Measurements from ENCODE around the gene RPL21. TPM values are rescaled to one million over a fixed set of nuclear protein-coding genes. Genes with fewer than 3 reads are reported as not detected.
"Not testable (repeated sequence)": the region's sequence is repeated elsewhere in the genome, so short reads cannot be mapped to it uniquely, and the experiment has no call there.

Gene RPL21
- total RNA-seq, 4 donors from 2014 or later = 71.8 to 702 (median 370) TPM

DNA sequence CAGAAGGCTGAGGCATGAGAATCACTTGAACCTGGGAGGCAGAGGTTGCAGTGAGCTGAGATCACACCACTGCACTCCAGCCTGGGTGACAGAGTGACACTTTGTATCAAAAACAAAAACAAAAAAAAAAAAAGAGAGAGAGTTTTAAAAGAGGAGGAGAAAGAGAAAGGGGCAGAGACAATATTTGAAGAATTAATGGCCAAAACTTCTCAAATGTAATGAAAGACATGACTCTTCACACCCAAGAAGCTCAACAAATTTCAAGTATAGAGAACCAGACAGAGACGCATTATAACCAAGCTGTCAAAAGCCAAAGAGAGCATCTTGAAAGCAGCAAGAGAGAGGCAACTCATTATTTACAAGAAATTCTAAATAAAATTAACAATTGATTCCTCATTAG lies 42.8 kb upstream of the RPL21 start:
- intact Hi-C loops (cut with DNase I; ENCODE audit: low total_unique reads) = loop anchor here (2.0 kb wide), 1 partner anchor 14 kb away; no protein-coding TSS in a partner anchor
- no peak overlapping the region for H3K4me3 ChIP-seq
- in situ Hi-C loops (cut with MboI; ENCODE audit: low pct_ligation_motif_present in 1 of 4, low pct_unique_long_range_greater_than_20kb in 1 of 4, low sequenced_read_pairs in 3 of 4) = no loop called here
- no peak for DNase-seq
- H3K4me1 ChIP-seq = no peaks in the 10 kb centered on the region
- TF ChIP-seq POLR2A (IDR thresholded peaks at IDR 0.05) (no peak), EP300 (IDR thresholded peaks at IDR 0.05; ENCODE audit: low read depth) (no peak), POLR2AphosphoS5 (IDR thresholded peaks at IDR 0.05) (no peak)
- TF ChIP-seq, protein P1, sequence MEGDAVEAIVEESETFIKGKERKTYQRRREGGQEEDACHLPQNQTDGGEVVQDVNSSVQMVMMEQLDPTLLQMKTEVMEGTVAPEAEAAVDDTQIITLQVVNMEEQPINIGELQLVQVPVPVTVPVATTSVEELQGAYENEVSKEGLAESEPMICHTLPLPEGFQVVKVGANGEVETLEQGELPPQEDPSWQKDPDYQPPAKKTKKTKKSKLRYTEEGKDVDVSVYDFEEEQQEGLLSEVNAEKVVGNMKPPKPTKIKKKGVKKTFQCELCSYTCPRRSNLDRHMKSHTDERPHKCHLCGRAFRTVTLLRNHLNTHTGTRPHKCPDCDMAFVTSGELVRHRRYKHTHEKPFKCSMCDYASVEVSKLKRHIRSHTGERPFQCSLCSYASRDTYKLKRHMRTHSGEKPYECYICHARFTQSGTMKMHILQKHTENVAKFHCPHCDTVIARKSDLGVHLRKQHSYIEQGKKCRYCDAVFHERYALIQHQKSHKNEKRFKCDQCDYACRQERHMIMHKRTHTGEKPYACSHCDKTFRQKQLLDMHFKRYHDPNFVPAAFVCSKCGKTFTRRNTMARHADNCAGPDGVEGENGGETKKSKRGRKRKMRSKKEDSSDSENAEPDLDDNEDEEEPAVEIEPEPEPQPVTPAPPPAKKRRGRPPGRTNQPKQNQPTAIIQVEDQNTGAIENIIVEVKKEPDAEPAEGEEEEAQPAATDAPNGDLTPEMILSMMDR (IDR thresholded peaks at IDR 0.05) = no peak
- 86 to 100% methylated on average over 1 of the region's 1 CpG for WGBS, 2 donors (ENCODE audit: low coverage in 1 of 2)
- H3K36me3 ChIP-seq = no peaks in the 10 kb centered on the region
- no peaks in the 10 kb centered on the region for H3K27me3 ChIP-seq
- H3K27ac ChIP-seq = no peak overlapping the region
- H3K9me3 ChIP-seq = no peaks in the 10 kb centered on the region

DNA sequence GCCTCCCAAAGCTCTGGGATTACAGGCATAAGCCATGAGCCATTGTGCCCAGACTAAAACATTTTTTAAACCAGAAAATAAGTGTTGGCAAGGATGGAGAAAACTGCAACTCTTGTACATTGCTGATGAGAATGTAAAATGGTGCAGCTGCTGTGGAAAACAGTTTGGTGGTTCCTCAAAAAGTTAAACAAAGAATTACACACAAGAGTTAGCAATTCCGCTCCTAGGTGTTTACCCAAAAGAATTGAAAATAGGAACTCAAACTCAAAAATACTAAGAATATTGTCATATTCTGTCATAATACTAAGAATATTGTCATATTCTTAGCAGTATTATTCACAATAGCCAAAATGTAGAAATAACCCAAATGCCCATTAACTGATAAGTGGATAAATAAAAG lies 40.1 kb upstream of the RPL21 start:
- Histone ChIP-seq H3K9me3 (no peaks in the 10 kb centered on the region), H3K27me3 (no peaks in the 10 kb centered on the region), H3K4me3 (no peak overlapping the region), H3K27ac (no peak overlapping the region), H3K4me1 (no peaks in the 10 kb centered on the region), H3K36me3 (no peaks in the 10 kb centered on the region)
- intact Hi-C loops (cut with DNase I; ENCODE audit: low total_unique reads) = no loop called here
- no peak for DNase-seq
- TF ChIP-seq EP300 (IDR thresholded peaks at IDR 0.05; ENCODE audit: low read depth) = no peak
- TF ChIP-seq POLR2A (IDR thresholded peaks at IDR 0.05) = no peak
- no peak for TF ChIP-seq POLR2AphosphoS5 (IDR thresholded peaks at IDR 0.05)
- TF ChIP-seq, protein P1 (IDR thresholded peaks at IDR 0.05) = no peak
- 98 to 100% methylated on average over 1 of the region's 1 CpG for WGBS, 2 donors (ENCODE audit: low coverage in 1 of 2)
- in situ Hi-C loops (cut with MboI; ENCODE audit: low pct_ligation_motif_present in 1 of 4, low pct_unique_long_range_greater_than_20kb in 1 of 4, low sequenced_read_pairs in 3 of 4) = no loop called here

DNA sequence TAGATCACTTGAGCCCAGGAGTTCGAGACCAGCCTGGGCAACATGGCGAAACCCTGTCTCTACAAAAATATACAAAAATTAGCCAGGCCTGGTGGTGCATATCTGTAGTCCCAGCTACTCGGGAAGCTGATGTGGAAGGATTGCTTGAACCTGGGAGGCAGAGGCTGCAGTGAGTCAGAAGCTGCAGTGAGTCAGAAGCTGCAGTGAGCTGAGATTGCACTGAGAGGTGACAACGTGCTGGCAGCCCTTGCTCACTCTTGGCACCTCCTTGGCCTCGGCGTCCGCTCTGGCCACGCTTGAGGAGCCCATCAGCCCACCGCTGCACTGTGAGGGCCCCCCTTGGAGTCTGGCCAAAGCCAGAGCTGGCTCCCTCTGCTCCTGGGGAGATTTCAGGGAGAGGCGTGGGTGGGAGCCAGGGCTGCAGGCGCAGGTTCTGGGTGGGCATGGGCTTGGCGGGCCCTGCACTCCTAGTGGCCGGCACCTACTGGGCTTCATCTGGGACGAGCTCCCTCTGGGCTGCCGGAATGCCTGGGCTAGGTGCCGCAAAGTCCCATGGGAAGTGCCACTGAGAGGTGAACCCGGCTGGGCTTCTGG lies 39.5 kb upstream of the RPL21 start:
- no peak overlapping the region for H3K4me3 ChIP-seq
- in situ Hi-C loops (cut with MboI; ENCODE audit: low pct_ligation_motif_present in 1 of 4, low pct_unique_long_range_greater_than_20kb in 1 of 4, low sequenced_read_pairs in 3 of 4) (no loop called here), intact Hi-C loops (cut with DNase I; ENCODE audit: low total_unique reads) (no loop called here)
- no peak for TF ChIP-seq POLR2AphosphoS5 (IDR thresholded peaks at IDR 0.05)
- TF ChIP-seq EP300 (IDR thresholded peaks at IDR 0.05; ENCODE audit: low read depth) = no peak
- no peak for TF ChIP-seq POLR2A (IDR thresholded peaks at IDR 0.05)
- TF ChIP-seq, protein P1 (IDR thresholded peaks at IDR 0.05) = no peak
- H3K27me3 ChIP-seq = no peaks in the 10 kb centered on the region
- H3K4me1 ChIP-seq = no peaks in the 10 kb centered on the region
- H3K9me3 ChIP-seq = no peaks in the 10 kb centered on the region
- H3K27ac ChIP-seq = no peak overlapping the region
- no peak for DNase-seq
- WGBS, 2 donors (ENCODE audit: low coverage in 1 of 2) = 87 to 90% methylated on average over 3 to 16 of the region's 17 CpGs
- no peaks in the 10 kb centered on the region for H3K36me3 ChIP-seq

DNA sequence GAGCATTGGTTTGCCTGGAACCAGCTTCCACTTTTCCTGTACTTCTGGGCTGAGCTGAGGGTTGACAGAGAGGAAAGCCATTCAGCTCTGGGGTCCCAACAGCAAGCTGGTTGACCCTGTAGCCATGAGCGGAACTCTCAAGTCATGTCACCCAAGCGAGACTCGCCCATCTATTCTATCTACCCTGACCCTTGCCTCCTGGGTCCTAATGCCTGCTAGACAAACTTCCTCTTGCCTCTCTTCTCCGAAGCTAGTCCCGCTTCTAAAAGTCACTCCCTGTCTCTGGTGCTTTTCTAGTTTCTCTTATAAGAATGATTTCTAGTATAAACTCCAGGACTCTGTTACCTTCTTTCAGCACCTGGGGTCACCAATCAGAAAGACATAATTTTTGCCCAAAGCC lies 38.0 kb upstream of the RPL21 start:
- WGBS, 2 donors (ENCODE audit: low coverage in 1 of 2) = 94 to 100% methylated on average over 1 to 5 of the region's 5 CpGs
- H3K4me3 ChIP-seq; in situ Hi-C loops (cut with MboI; ENCODE audit: low pct_ligation_motif_present in 1 of 4, low pct_unique_long_range_greater_than_20kb in 1 of 4, low sequenced_read_pairs in 3 of 4); DNase-seq; intact Hi-C loops (cut with DNase I; ENCODE audit: low total_unique reads); H3K9me3 ChIP-seq; H3K4me1 ChIP-seq; H3K27ac ChIP-seq; H3K27me3 ChIP-seq; H3K36me3 ChIP-seq: not testable (repeated sequence)

DNA sequence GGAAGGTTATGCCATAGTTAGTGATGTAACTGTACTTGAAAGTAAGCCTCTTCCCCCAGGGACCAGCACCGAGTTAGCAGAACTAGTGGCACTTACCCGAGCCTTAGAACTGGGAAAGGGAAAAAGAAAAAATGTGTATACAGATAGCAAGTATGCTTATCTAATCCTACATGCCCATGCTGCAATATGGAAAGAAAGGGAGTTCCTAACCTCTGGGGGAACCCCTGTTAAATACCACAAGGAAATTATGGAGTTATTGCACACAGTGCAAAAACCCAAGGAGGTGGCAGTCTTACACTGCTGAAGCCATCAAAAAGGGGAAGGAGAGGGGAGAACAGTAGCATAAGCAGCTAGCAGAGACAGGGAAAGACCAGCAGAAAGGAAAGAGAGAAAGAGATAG lies 33.6 kb upstream of the RPL21 start:
- H3K27ac ChIP-seq; H3K27me3 ChIP-seq; intact Hi-C loops (cut with DNase I; ENCODE audit: low total_unique reads); in situ Hi-C loops (cut with MboI; ENCODE audit: low pct_ligation_motif_present in 1 of 4, low pct_unique_long_range_greater_than_20kb in 1 of 4, low sequenced_read_pairs in 3 of 4); H3K4me3 ChIP-seq; DNase-seq; H3K36me3 ChIP-seq; H3K9me3 ChIP-seq; H3K4me1 ChIP-seq: not testable (repeated sequence)
- WGBS, 2 donors (ENCODE audit: low coverage in 1 of 2) = 76 to 89% methylated on average over 2 of the region's 2 CpGs

DNA sequence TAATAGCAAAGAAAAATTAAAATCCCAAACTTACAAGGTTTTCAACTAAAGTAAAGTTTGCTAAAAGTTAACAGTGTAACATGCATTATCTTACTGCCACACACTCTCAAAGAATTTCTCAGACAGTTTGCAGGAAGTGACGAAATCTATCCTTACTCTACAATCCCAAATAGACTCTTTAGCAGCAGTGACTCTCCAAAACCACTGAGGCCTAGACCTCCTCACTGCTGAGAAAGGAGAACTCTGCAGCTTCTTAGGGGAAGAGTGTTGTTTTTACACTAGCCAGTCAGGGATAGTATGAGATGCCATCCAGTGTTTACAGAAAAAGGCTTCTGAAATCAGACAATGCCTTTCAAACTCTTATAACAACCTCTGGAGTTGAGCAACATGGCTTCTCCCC lies 32.5 kb upstream of the RPL21 start:
- H3K27me3 ChIP-seq; in situ Hi-C loops (cut with MboI; ENCODE audit: low pct_ligation_motif_present in 1 of 4, low pct_unique_long_range_greater_than_20kb in 1 of 4, low sequenced_read_pairs in 3 of 4); H3K4me3 ChIP-seq; H3K4me1 ChIP-seq; H3K9me3 ChIP-seq; DNase-seq; H3K27ac ChIP-seq; intact Hi-C loops (cut with DNase I; ENCODE audit: low total_unique reads); H3K36me3 ChIP-seq: not testable (repeated sequence)
- 67 to 70% methylated on average over 1 of the region's 1 CpG for WGBS, 2 donors (ENCODE audit: low coverage in 1 of 2)

Data from transverse colon (tissue), 4 donors.